ENCODE data around the gene SCMH1.
"Not testable (repeated sequence)": the region's sequence is repeated elsewhere in the genome, so short reads cannot be mapped to it uniquely, and the experiment has no call there.

The SCMH1 gene

GRCh38 chr1:41144285-41144684 lies 97.8 kb downstream of the SCMH1 start:
- DNase-seq: no peak

GRCh38 chr1:41138549-41138948 lies 103.6 kb downstream of the SCMH1 start:
- DNase-seq: no peak

GRCh38 chr1:41135196-41135947 lies 106.7 kb downstream of the SCMH1 start:
- DNase-seq: no peak

GRCh38 chr1:41134325-41134724 lies 107.8 kb downstream of the SCMH1 start:
- not testable (repeated sequence) for DNase-seq

GRCh38 chr1:41122851-41123518 lies 119.1 kb downstream of the SCMH1 start:
- no peak for DNase-seq

- no peak for DNase-seq
Measured at GRCh38 chr1:41122148-41122547, 120.0 kb downstream of the SCMH1 start.

- no peak for DNase-seq
Measured at GRCh38 chr1:41118645-41119044, 123.5 kb downstream of the SCMH1 start.

GRCh38 chr1:41117241-41117640 lies 124.9 kb downstream of the SCMH1 start:
- not testable (repeated sequence) for DNase-seq

GRCh38 chr1:41110736-41111135 lies 131.4 kb downstream of the SCMH1 start:
- DNase-seq: no peak

GRCh38 chr1:41110286-41110685 lies 131.8 kb downstream of the SCMH1 start:
- DNase-seq: no peak

- no peak for DNase-seq
Measured at GRCh38 chr1:41109310-41110197, 132.6 kb downstream of the SCMH1 start.

- no peak for DNase-seq
Measured at GRCh38 chr1:41108696-41109275, 133.3 kb downstream of the SCMH1 start.

GRCh38 chr1:41103766-41104165 lies 138.3 kb downstream of the SCMH1 start:
- DNase-seq: no peak

- no peak for DNase-seq
Measured at GRCh38 chr1:41102653-41103052, 139.5 kb downstream of the SCMH1 start.

- DNase-seq: no peak
Measured at GRCh38 chr1:41101950-41102607, 140.0 kb downstream of the SCMH1 start.

GRCh38 chr1:41101076-41101475 lies 141.0 kb downstream of the SCMH1 start:
- DNase-seq: no peak

GRCh38 chr1:41100170-41100569 lies 141.9 kb downstream of the SCMH1 start:
- DNase-seq: no peak

GRCh38 chr1:41098730-41099460 lies 143.2 kb downstream of the SCMH1 start:
- DNase-seq: no peak

GRCh38 chr1:41097105-41097504 lies 145.0 kb downstream of the SCMH1 start:
- DNase-seq: no peak

GRCh38 chr1:41093826-41094225 lies 148.3 kb downstream of the SCMH1 start:
- no peak for DNase-seq

GRCh38 chr1:41086921-41087320 lies 155.2 kb downstream of the SCMH1 start:
- no peak for DNase-seq

GRCh38 chr1:41078616-41079015 lies 163.5 kb downstream of the SCMH1 start:
- DNase-seq: no peak
